Stimulated activated CD4-positive, alpha-beta T cell treated with anti-CD3 and anti-CD28 coated beads, Interleukin-15, amount 100 ng/mL, for 1 hour (primary cell): Measurements from ENCODE around the gene SELL.
"Not testable (repeated sequence)": the region's sequence is repeated elsewhere in the genome, so short reads cannot be mapped to it uniquely, and the experiment has no call there.

Experiments
- DNase-seq, 2 donors: peaks; one replicate each; pipeline ENCODE4 v3.0.0-alpha.2; 2020; ENCODE audit warnings: low read depth in 1 of 2, low spot score in 1 of 2

SELL gene

GRCh38 chr1:169670244-169670643, 41.2 kb downstream of the SELL start:
- DNase-seq, result not testable (repeated sequence)

- not testable (repeated sequence) for DNase-seq
Observed at GRCh38 chr1:169667699-169668596, 43.5 kb downstream of the SELL start.

- not testable (repeated sequence) for DNase-seq
Observed at GRCh38 chr1:169667227-169667639, 44.2 kb downstream of the SELL start.

- not testable (repeated sequence) for DNase-seq
Observed at GRCh38 chr1:169662680-169663079, 48.7 kb downstream of the SELL start.

- not testable (repeated sequence) for DNase-seq
Observed at GRCh38 chr1:169661066-169661465, 50.4 kb downstream of the SELL start.

- not testable (repeated sequence) for DNase-seq
Observed at GRCh38 chr1:169658777-169659176, 52.6 kb downstream of the SELL start.

GRCh38 chr1:169653873-169654272, 57.5 kb downstream of the SELL start:
- no peak for DNase-seq

- no peak for DNase-seq
Observed at GRCh38 chr1:169651035-169651434, 60.4 kb downstream of the SELL start.

- DNase-seq, result no peak
Observed at GRCh38 chr1:169650551-169650950, 60.9 kb downstream of the SELL start.

GRCh38 chr1:169648709-169649108, 62.7 kb downstream of the SELL start:
- DNase-seq, result no peak

- DNase-seq, result no peak
Observed at GRCh38 chr1:169648187-169648586, 63.2 kb downstream of the SELL start.

- DNase-seq, result no peak
Observed at GRCh38 chr1:169647512-169647911, 63.9 kb downstream of the SELL start.

GRCh38 chr1:169644297-169644696, 67.1 kb downstream of the SELL start:
- no peak for DNase-seq
